Right ventricle myocardium inferior (tissue), 1 donor: Measurements from ENCODE around the gene POLR3K. TPM values are rescaled to one million over a fixed set of nuclear protein-coding genes. Genes with fewer than 3 reads are reported as not detected.
"Not testable (repeated sequence)": the region's sequence is repeated elsewhere in the genome, so short reads cannot be mapped to it uniquely, and the experiment has no call there.

Source experiments
- ATAC-seq: fragments of 200-7000 bp; cut with Tn5 transposase; one replicate; pipeline ENCODE4 v1.9.1; 2020; ENCODE audit warnings: mild to moderate bottlenecking, moderate library complexity
- DNase-seq: peaks from one replicate; pipeline ENCODE4 v3.0.0; 2021; ENCODE audit errors: missing footprints
- intact Hi-C: fragments of 100-400 bp; cut with DNase I; formaldehyde crosslinking; loops from one replicate; pipeline ENCODE4 v1.11.0; 2022
- microRNA-seq: library from miRNA; unstranded; fragments of <30 nt; microRNA quantifications from one replicate; pipeline ENCODE4 v1.2.0, GENCODE V29; 2020
- total RNA-seq: library from RNA; stranded (reverse); fragmentation: NEBNext Ultra II Directional; extraction: Animal tissue kit (Norgen Biotek cat#: 25700); gene quantifications from one replicate; pipeline ENCODE4 v1.2.1, GENCODE V29; 2021
- donor health status: DM: no; HTN: yes; CAD: no; lungs with severe emphysema.

Gene POLR3K
- total RNA-seq, 1 donor from 2014 or later: 11.3 TPM

DNA sequence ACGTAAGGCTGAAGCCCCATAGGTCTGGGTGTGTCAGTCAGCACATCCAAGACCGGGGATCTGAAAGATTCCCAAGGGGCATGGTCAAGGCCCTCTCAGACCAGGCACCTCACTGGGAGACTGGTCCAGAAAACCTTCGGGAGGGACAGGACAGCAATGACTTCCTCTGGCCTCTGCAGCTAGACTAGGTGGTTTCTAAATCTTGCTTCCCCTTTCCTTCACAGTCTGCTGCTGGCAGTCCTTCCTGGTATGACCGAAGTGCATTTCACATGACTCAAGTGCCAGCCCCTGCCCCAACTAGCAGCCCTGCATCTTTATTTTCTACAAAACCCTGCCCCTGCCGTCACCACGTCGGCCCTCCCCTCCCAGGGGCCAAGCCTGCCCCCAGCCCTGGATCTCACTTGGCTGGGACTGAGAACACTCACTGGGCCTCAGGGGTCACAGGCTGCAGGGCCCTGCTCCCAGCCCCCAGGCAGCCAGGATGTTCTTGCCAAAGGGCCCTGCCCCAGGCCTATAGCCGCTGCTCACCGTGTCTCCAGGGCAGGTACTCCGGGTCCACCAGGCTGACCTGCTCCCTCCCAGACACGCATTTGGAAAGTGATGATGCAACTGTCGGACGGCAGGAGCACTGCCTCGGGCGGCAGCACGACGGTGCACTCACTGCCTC lies 18.3 kb downstream of the POLR3K start:
- DNase-seq: no peak
- intact Hi-C loops: no loop called here
- ATAC-seq: peak; percentile 35

DNA sequence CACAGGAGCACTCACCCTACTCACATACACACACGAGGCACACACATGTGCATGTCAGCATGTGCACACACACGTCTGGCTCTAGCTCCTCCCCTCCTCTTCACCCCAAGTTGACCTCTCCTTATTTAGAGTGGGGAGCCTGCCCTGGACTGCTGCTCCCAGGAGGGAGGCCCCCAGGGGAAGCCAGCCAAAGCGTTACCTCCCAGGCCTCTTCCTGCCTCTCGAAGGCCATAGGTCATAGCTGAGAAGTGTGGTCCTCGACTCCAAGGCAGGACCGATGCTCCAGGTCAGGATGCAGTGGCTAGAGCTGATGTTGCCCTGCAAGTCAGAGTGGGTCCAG lies 18.8 kb downstream of the POLR3K start:
- DNase-seq: no peak
- no peak for ATAC-seq
- intact Hi-C loops: no loop called here

DNA sequence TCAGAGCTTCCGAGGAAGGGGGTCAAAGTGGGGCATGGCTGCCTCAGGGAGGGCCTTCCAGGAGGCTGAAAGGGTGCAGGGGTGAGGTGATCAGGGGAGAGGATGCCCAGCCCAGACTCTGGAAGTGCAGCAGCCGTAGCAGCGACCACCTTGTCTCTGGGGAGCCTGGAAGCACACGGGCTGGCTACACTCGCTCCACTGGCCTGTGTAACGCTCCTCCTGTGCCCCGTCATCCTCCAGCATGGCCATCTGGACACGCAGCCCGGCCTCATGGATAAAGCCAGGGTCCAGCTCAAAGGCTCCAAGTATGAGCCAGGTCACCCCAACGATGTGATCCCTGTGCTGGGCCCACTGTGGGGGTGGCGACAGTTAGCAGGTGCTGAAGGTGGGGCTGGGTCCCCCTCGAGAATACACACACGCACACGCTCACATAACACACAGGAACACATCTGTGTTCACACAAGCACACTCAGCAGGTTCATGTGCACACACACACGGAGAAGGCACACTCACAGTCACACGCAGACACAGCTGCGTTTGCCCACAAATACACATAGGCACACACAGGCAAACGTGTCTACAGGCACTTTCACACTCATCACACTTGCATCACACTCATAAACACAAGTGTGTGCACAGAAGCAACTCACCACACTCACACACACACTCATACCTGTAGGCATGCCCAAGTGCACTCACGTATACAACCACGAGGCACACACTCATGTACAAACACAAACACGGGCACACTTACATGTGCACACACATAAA lies 19.3 kb downstream of the POLR3K start:
- intact Hi-C loops: no loop called here
- ATAC-seq (no peak), DNase-seq (no peak)

DNA sequence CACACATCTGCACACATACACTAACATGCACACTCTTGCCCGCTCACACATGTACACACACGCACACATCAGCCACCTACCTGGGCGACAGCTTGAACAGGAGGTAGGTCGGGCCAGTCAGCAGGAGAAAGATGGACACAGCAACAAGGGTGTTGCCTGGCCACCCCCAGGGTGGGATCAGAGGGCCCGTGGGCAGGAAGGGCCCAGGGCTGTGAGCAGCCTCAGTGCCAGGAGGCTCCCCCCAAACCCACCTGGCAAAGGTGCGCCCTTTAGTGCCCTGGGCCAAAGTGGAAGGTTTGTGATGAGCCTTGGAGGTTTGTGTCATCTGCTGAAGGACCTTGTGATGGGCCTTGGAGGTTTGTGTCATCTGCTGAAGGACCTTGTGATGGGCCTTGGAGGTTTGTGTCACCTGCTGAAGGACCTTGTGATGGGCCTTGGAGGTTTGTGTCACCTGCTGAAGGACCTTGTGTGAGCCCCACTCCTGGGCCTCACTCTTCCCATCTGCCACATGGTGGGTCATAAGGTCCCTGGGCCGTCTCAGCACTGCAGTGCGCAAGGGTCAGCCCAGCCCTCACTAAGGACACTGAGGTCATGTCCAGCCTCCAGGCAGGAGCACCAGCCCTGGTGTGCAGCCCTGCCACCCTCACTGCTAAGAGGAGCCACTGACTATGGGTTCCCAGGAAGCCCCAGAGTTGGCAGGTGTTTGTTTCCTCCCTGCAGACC lies 20.1 kb downstream of the POLR3K start:
- ATAC-seq, DNase-seq, intact Hi-C loops: not testable (repeated sequence)

DNA sequence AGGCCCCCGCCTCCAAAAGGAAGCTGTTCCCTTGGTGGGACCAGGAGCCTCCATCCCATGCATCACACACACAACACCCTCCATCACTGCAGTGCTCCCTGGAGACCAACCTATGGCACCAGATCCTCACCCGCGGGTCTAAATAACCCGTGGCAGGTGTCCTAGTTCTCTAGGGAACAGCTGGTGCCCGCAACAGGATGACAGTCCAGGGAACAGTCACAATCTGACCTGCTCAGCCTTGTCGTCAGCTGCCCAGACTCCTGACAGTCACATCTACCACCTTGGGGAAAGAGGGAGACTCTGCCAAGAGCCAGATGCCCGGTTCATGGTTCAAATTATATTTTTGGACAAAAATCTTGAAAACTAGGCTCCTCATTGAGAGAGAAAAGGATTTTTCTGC lies 22.8 kb downstream of the POLR3K start:
- ATAC-seq: not testable (repeated sequence)

DNA sequence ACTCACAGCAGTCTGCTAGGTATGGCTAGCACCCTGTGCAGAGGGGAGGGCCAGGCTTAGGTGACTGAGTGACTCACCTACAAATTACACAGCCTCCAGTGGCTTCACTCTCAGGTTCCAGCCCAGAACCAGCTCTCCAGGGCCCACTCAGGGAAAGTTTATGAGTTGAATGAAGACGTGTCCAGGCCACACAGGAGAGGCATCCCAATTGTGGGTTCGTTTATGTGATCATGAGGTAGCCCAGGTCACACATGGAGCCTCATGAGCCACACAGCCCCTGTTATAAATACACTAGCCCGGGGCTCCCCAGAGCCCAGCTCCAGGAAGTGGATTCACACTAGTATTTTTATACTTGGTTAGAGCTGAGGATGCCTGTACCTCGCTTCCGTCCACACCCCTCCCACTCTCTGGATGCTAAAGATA lies 27.5 kb downstream of the POLR3K start:
- DNase-seq, ATAC-seq, intact Hi-C loops: not testable (repeated sequence)

More for the DNA sequence above, 22.8 kb downstream of the POLR3K start:
- DNase-seq, intact Hi-C loops: not testable (repeated sequence)

DNA sequence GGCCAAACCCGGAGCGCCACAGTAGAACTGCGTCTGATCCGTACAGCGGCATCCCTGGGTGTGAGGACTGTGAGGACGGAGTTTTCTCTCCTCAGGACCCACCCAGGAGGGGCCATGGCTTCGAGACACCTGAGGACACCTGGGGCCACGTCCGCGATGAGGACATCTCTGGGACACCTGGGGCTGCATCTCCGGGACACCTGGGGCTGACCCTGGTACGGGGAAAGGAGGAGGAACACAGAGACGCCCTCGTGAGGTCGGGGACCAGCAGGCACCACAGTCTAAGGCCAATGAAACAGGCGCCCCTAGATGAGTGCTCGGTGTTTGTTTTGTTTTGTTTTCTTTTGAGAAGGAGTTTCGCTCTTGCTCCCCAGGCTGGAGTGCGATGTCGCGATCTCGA lies 29.3 kb downstream of the POLR3K start:
- intact Hi-C loops, DNase-seq, ATAC-seq: not testable (repeated sequence)

DNA sequence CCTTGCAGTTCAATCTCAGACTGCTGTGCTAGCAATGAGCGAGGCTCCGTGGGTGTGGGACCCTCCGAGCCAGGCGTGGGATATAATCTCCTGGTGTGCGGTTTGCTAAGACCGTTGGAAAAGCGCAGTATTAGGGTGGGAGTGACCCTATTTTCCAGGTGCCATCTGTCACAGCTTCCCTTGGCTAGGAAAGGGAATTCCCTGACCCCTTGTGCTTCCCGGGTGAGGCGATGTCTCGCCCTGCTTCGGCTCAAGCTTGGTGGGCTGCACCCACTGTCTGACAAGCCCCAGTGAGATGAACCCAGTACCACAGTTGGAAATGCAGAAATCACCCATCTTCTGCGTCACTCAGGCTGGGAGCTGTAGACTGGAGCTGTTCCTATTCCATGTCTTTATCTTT lies 32.5 kb downstream of the POLR3K start:
- ATAC-seq, intact Hi-C loops, DNase-seq: not testable (repeated sequence)

DNA sequence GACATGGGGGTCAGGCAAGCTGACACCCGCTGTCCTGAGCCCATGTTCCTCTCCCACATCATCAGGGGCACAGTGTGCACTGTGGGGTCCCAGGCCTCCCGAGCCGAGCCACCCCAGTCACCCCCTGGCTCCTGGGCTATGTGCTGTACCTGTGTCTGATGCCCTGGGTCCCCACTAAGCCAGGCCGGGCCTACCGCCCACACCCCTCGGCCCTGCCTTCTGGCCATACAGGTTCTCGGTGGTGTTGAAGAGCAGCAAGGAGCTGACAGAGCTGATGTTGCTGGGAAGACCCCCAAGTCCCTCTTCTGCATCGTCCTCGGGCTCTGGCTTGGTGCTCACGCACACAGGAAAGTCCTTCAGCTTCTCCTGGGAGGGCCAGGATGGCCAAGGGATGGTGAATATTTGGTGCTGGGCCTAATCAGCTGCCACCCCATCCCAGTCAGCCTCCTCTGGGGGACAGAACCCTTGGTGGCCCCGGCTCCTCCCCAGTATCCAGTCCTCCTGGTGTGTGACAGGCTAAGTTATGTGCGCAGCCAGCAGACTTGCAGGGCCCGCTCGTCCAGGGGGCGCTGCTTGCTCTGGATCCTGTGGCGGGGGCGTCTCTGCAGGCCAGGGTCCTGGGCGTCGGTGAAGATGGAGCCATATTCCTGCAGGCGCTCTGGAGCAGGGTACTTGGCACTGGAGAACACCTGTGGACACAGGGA lies 36.2 kb downstream of the POLR3K start:
- intact Hi-C loops, DNase-seq, ATAC-seq: not testable (repeated sequence)

DNA sequence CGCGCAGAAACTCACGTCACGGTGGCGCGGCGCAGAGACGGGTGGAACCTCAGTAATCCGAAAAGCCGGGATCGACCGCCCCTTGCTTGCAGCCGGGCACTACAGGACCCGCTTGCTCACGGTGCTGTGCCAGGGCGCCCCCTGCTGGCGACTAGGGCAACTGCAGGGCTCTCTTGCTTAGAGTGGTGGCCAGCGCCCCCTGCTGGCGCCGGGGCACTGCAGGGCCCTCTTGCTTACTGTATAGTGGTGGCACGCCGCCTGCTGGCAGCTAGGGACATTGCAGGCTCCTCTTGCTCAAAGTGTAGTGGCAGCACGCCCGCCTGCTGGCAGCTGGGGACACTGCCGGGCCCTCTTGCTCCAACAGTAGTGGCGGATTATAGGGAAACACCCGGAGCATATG lies 42.6 kb downstream of the POLR3K start:
- intact Hi-C loops, ATAC-seq: not testable (repeated sequence)
- DNase-seq: peak; percentile 98

DNA sequence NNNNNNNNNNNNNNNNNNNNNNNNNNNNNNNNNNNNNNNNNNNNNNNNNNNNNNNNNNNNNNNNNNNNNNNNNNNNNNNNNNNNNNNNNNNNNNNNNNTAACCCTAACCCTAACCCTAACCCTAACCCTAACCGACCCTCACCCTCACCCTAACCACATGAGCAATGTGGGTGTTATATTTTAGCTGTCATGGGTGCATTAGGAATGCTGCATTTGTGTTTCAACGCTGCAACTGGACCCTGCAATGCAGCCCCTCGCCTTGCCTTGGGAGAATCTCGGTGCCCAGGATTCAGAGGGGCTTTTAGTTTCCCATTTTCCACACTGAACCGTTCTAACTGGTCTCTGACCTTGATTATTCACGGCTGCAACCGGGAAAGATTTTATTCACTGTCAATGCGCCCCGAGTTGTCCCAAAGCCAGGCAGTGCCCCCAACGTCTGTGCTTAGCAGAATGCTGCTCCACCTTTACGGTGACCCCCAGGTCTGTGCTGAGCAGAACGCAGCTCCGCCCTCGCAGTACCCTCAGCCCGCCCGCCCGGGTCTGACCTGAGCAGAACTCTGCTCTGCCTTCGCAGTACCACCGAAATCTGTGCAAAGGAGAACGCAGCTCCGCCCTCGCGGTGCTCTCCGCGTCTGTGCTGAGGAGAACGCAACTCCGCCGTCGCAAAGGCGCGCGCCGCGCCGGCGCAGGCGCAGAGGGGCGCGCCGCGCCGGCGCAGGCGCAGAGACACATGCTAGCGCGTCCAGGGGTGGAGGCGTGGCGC lies 43.3 kb downstream of the POLR3K start:
- intact Hi-C loops: no loop called here
- ATAC-seq (peak; percentile 88), DNase-seq (no peak)

Small RNA genes within 50 kb of the gene (microRNA-seq; reads per million reads assigned to microRNA genes)
- not detected for gene MIR6859-4

Other genes with a start within 250 kb of the POLR3K start
- gene SNRNP25, start 220 bp upstream of the POLR3K start, total RNA-seq: 80.7 TPM
- gene RHBDF1, start 19.0 kb upstream of the POLR3K start, total RNA-seq: 24.5 TPM
- 37.2 TPM for gene MPG, start 24.6 kb upstream of the POLR3K start, total RNA-seq
- gene NPRL3, start 85.1 kb upstream of the POLR3K start, total RNA-seq: 18.5 TPM
- gene HBZ, start 99.0 kb upstream of the POLR3K start, total RNA-seq: not detected
- gene HBM, start 112.4 kb upstream of the POLR3K start, total RNA-seq: not detected
- 86.1 TPM for gene HBA2, start 119.3 kb upstream of the POLR3K start, total RNA-seq
- 91.7 TPM for gene HBA1, start 123.1 kb upstream of the POLR3K start, total RNA-seq
- not detected for gene HBQ1, start 126.9 kb upstream of the POLR3K start, total RNA-seq
- gene LUC7L, start 175.8 kb upstream of the POLR3K start, total RNA-seq: 23.5 TPM
- gene FAM234A, start 181.2 kb upstream of the POLR3K start, total RNA-seq: 144 TPM
- gene RGS11, start 222.3 kb upstream of the POLR3K start, total RNA-seq: 15.4 TPM
- 9.3 TPM for gene ARHGDIG, start 227.0 kb upstream of the POLR3K start, total RNA-seq
- 1.6 TPM for gene PDIA2, start 229.6 kb upstream of the POLR3K start, total RNA-seq